K562 (cell line): ENCODE measurements around the gene MFSD11. TPM values are rescaled to one million over a fixed set of nuclear protein-coding genes. Genes with fewer than 3 reads are reported as not detected.

Experiments
- C11orf30 ChIP-seq: fragments of 450-650 bp; IDR thresholded peaks from 2 replicates; pipeline ENCODE4 v1.6.1; 2016; ENCODE audit warnings: low read depth, mild to moderate bottlenecking
- CHCHD3 ChIP-seq: fragments of 250-450 bp; sonication (Bioruptor Pico); IDR thresholded peaks from 2 replicates; pipeline ENCODE4 v2.1.2; 2022; ENCODE audit warnings: mild to moderate bottlenecking
- COPS2 ChIP-seq: fragments of 450-650 bp; conservative IDR thresholded peaks from 2 replicates; pipeline ENCODE4 v1.6.1; 2016; ENCODE audit warnings: mild to moderate bottlenecking, moderate library complexity
- EGR1 ChIP-seq: fragments of 450-650 bp; conservative IDR thresholded peaks from 2 replicates; pipeline ENCODE4 v1.6.1; 2017; ENCODE audit warnings: mild to moderate bottlenecking
- HINFP ChIP-seq: fragments of 450-650 bp; conservative IDR thresholded peaks from 2 replicates; pipeline ENCODE4 v1.6.1; 2016; ENCODE audit warnings: missing genetic modification characterization, low read depth, mild to moderate bottlenecking, control low read depth, missing compliant biosample characterization
- HNRNPH1 ChIP-seq: fragments of 200-400 bp; formaldehyde crosslinking; optimal IDR thresholded peaks from 2 replicates; pipeline ENCODE3; 2017; ENCODE audit warnings: low read depth, mild to moderate bottlenecking, low read length, moderate library complexity
- IFI16 ChIP-seq: fragments of 250-450 bp; sonication (Bioruptor Pico); IDR thresholded peaks from 2 replicates; pipeline ENCODE4 v2.1.2; 2022; ENCODE audit warnings: mild to moderate bottlenecking, inconsistent platforms
- KLF1 ChIP-seq: fragments of 450-650 bp; IDR thresholded peaks from 2 replicates; pipeline ENCODE4 v1.6.1; 2016; ENCODE audit warnings: missing genetic modification characterization, missing compliant biosample characterization
- NFIC ChIP-seq: fragments of 450-650 bp; IDR thresholded peaks from 2 replicates; pipeline ENCODE4 v1.6.1; 2017; ENCODE audit warnings: mild to moderate bottlenecking, inconsistent platforms
- RFX1 ChIP-seq: fragments of 450-650 bp; IDR thresholded peaks from 2 replicates; pipeline ENCODE4 v1.6.1; 2016; ENCODE audit warnings: mild to moderate bottlenecking, moderate library complexity
- TARDBP ChIP-seq: fragments of 450-650 bp; IDR thresholded peaks from 2 replicates; pipeline ENCODE4 v1.6.1; 2016
- TFE3 ChIP-seq: fragments of 450-650 bp; formaldehyde crosslinking; IDR thresholded peaks from 2 replicates; pipeline ENCODE4 v1.4.0; 2020; ENCODE audit warnings: mild to moderate bottlenecking, mixed read lengths
- TRIM25 ChIP-seq: fragments of 450-650 bp; IDR thresholded peaks from 2 replicates; pipeline ENCODE4 v1.7.0; 2016; ENCODE audit warnings: borderline replicate concordance
- VEZF1 ChIP-seq: fragments of 200-800 bp; sonication (Bioruptor generic); IDR thresholded peaks from 2 replicates; pipeline ENCODE4 v1.6.1; 2017; ENCODE audit warnings: missing genetic modification characterization, missing compliant biosample characterization
- ZBTB11 ChIP-seq, 3 experiments: fragments of 200-800 bp in 1 of 3; fragments of 250-450 bp in 1 of 3; fragments of 450-650 bp in 1 of 3; sonication (Bioruptor Pico) in 1 of 3; sonication (Bioruptor generic) in 1 of 3; formaldehyde crosslinking in 1 of 3; IDR thresholded peaks; 2 replicates each; pipeline versions ENCODE4 v1.6.1 to v1.8.0; 2016 to 2022; ENCODE audit warnings: mild to moderate bottlenecking in 2 of 3, missing genetic modification characterization in 2 of 3, missing compliant biosample characterization in 1 of 3, moderate library complexity in 1 of 3
- ZBTB7A ChIP-seq: IDR thresholded peaks from 2 replicates; pipeline ENCODE4 v1.6.1; 2011; ENCODE audit warnings: low read depth, mild to moderate bottlenecking, low read length, moderate library complexity, borderline replicate concordance; ENCODE audit not compliant: control insufficient read depth
- ZNF644 ChIP-seq: fragments of 200-800 bp; sonication (Bioruptor generic); IDR thresholded peaks from 2 replicates; pipeline ENCODE4 v1.6.1; 2016; ENCODE audit warnings: low read depth, missing genetic modification characterization, missing compliant biosample characterization
- ZNF717 ChIP-seq: fragments of 250-450 bp; sonication (Bioruptor Pico); IDR thresholded peaks from 2 replicates; pipeline ENCODE4 v1.5.0; 2021
- polyA plus RNA-seq, 8 experiments: library from polyadenylated mRNA; depleted of rRNA in 4 of 8; stranded (reverse) in 5 of 8; unstranded in 3 of 8; fragments of >200 nt; fragmentation: Nextera tagmentation in 2 of 8; fragmentation: Illumina TruSeq in 1 of 8; extraction: Ambion mirVana in 2 of 8; extraction: Trizol in 1 of 8; gene quantifications; 2 replicates each; pipeline versions ENCODE4 v1.2.1 to v1.2.3, GENCODE V29; 2011 to 2014; ENCODE audit warnings: inconsistent platforms in 1 of 8, missing spikeins in 1 of 8
- total RNA-seq, 7 experiments: library from RNA; depleted of rRNA in 6 of 7; stranded (reverse); fragments of >200 nt in 6 of 7; fragmentation: Illumina TruSeq in 2 of 7; extraction: Trizol in 2 of 7; gene quantifications; 2 replicates each; pipeline versions ENCODE4 v1.2.1 to v1.2.3, GENCODE V29; 2011 to 2021; ENCODE audit warnings: low replicate concordance in 1 of 7

The MFSD11 gene
- total and polyA plus RNA-seq, 9 of the 15 experiments (the other 6 are each of a cell fraction or from before 2014, with no cell fraction given) = 14.4 to 24.5 (median 19.9) TPM

GRCh38 chr17:76697702-76698465 is 40.0 kb upstream of the MFSD11 start (continued):
- TF ChIP-seq TFE3 (CRISPR knock-in tag) (no peak), TRIM25 (no peak), KLF1 (tag) (no peak), HINFP (tag) (no peak), HNRNPH1 (no peak), ZNF717 (CRISPR knock-in tag) (no peak), CHCHD3 (CRISPR knock-in tag) (no peak), ZNF644 (tag) (no peak), RFX1 (no peak), EGR1 (no peak), C11orf30 (no peak), ZBTB11 (CRISPR knock-in tag; IDR thresholded peaks at IDR 0.05) (no peak), IFI16 (CRISPR knock-in tag) (no peak), COPS2 (no peak), TARDBP (no peak), VEZF1 (CRISPR knock-in tag) (peak; percentile 80), ZBTB7A (no peak), NFIC (no peak)
